Measurements from ENCODE around the gene OR4D1.

The OR4D1 gene

DNA sequence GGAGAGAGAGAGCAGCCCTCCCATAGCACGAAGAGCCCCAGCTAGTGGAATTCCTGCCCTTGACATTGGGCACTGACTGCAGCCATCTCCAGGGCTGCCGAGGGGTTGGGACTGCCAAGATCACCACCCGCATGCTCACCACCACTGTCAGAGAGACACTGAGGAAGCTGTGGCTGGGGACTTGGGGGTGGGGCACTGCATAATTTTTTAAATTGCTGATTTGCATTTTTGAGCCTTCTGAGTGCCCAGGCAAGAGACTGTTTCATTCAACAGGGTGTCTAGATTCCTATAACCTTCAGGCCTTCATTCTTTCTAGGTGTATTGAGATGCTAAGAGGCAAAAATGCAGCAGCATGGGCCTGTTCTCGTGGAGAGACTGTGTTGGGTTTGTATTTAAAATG is 35.3 kb downstream of the OR4D1 start:
- H3K4me1 ChIP-seq (ENCODE audit: control extremely low read depth in 1 of 4, control insufficient read depth in 4 of 4, insufficient read depth in 4 of 4, low read length in 3 of 4), result peaks cover 0 to 36% (median 10%) of the 10 kb centered on the region in 4 experiments
- CTCF ChIA-PET, result interaction anchor here (1.8 kb wide), 2 partner anchors 11 to 16 kb away, joined by 4 read pairs; no protein-coding TSS in a partner anchor
- no peak overlapping the region for H3K27ac ChIP-seq (ENCODE audit: insufficient read depth in 1 of 2, low read depth in 1 of 2, low read length in 2 of 2, poor library complexity in 1 of 2, severe bottlenecking in 2 of 2)
- H3K36me3 ChIP-seq (ENCODE audit: control insufficient read depth in 4 of 4, insufficient read depth in 4 of 4, low read length in 3 of 4), result no peaks in the 10 kb centered on the region
- peaks cover 0 to 4% (median 0%) of the 10 kb centered on the region in 5 experiments for H3K27me3 ChIP-seq (replicated peaks in 2 of 5; ENCODE audit: control insufficient read depth in 4 of 5, insufficient read depth in 5 of 5, low read length in 4 of 5)
- 100% methylated on average over 3 of the region's 4 CpGs for WGBS (ENCODE audit: insufficient coverage)
- DNase-seq, result no peak
- no peaks in the 10 kb centered on the region for H3K9me3 ChIP-seq (ENCODE audit: control extremely low read depth in 1 of 5, control insufficient read depth in 4 of 5, insufficient read depth in 2 of 5, low read depth in 1 of 5, low read length in 4 of 5)
- POLR2A ChIA-PET, result interaction anchor here (1.0 kb wide), 1 partner anchor 10 kb away, joined by 3 read pairs; no protein-coding TSS in a partner anchor
- H3K4me3 ChIP-seq (ENCODE audit: control insufficient read depth in 1 of 7, extremely low read depth in 1 of 7, insufficient read depth in 4 of 7, low read depth in 2 of 7, low read length in 6 of 7), result no peak overlapping the region

- 73% methylated on average over 9 of the region's 10 CpGs for WGBS (ENCODE audit: insufficient coverage)
- Histone ChIP-seq H3K27me3 (replicated peaks in 2 of 5; ENCODE audit: control insufficient read depth in 4 of 5, insufficient read depth in 5 of 5, low read length in 4 of 5) (peaks cover 0 to 4% (median 0%) of the 10 kb centered on the region in 5 experiments), H3K9me3 (ENCODE audit: control extremely low read depth in 1 of 5, control insufficient read depth in 4 of 5, insufficient read depth in 2 of 5, low read depth in 1 of 5, low read length in 4 of 5) (no peaks in the 10 kb centered on the region), H3K4me1 (ENCODE audit: control extremely low read depth in 1 of 4, control insufficient read depth in 4 of 4, insufficient read depth in 4 of 4, low read length in 3 of 4) (peaks cover 0 to 36% (median 11%) of the 10 kb centered on the region in 4 experiments), H3K4me3 (ENCODE audit: control insufficient read depth in 1 of 7, extremely low read depth in 1 of 7, insufficient read depth in 4 of 7, low read depth in 2 of 7, low read length in 6 of 7) (no peak overlapping the region), H3K36me3 (ENCODE audit: control insufficient read depth in 4 of 4, insufficient read depth in 4 of 4, low read length in 3 of 4) (no peaks in the 10 kb centered on the region), H3K27ac (ENCODE audit: insufficient read depth in 1 of 2, low read depth in 1 of 2, low read length in 2 of 2, poor library complexity in 1 of 2, severe bottlenecking in 2 of 2) (peak overlapping the region in 1 of 2 experiments; percentile 39)
- ChIA-PET POLR2A (no interaction called here), CTCF (interaction anchor here (1.1 to 1.8 kb wide), 4 partner anchors 9 to 434 kb away, joined by 3 to 5 read pairs (median 4); no protein-coding TSS in a partner anchor)
- peak; percentile 9 to 29 (median 18) for DNase-seq
Observed at GRCh38 chr17:58184308-58184985, 36.3 kb downstream of the OR4D1 start.

- ChIA-PET CTCF (interaction anchor here (1.1 to 1.8 kb wide), 3 partner anchors 9 to 435 kb away, joined by 3 to 5 read pairs (median 4); no protein-coding TSS in a partner anchor), POLR2A (no interaction called here)
- Histone ChIP-seq H3K4me3 (ENCODE audit: control insufficient read depth in 1 of 7, extremely low read depth in 1 of 7, insufficient read depth in 4 of 7, low read depth in 2 of 7, low read length in 6 of 7) (no peak overlapping the region), H3K27ac (ENCODE audit: insufficient read depth in 1 of 2, low read depth in 1 of 2, low read length in 2 of 2, poor library complexity in 1 of 2, severe bottlenecking in 2 of 2) (peak overlapping the region in 1 of 2 experiments; percentile 39), H3K36me3 (ENCODE audit: control insufficient read depth in 4 of 4, insufficient read depth in 4 of 4, low read length in 3 of 4) (no peaks in the 10 kb centered on the region), H3K4me1 (ENCODE audit: control extremely low read depth in 1 of 4, control insufficient read depth in 4 of 4, insufficient read depth in 4 of 4, low read length in 3 of 4) (peaks cover 0 to 36% (median 18%) of the 10 kb centered on the region in 4 experiments), H3K27me3 (replicated peaks in 2 of 5; ENCODE audit: control insufficient read depth in 4 of 5, insufficient read depth in 5 of 5, low read length in 4 of 5) (peaks cover 0 to 4% (median 0%) of the 10 kb centered on the region in 5 experiments), H3K9me3 (ENCODE audit: control extremely low read depth in 1 of 5, control insufficient read depth in 4 of 5, insufficient read depth in 2 of 5, low read depth in 1 of 5, low read length in 4 of 5) (no peaks in the 10 kb centered on the region)
- peak in 1 of 3 donors; percentile 19 for DNase-seq
- 79% methylated on average over 8 of the region's 8 CpGs for WGBS (ENCODE audit: insufficient coverage)
Observed at GRCh38 chr17:58184986-58185761, 37.0 kb downstream of the OR4D1 start.

- no peak overlapping the region for H3K27ac ChIP-seq (ENCODE audit: insufficient read depth in 1 of 2, low read depth in 1 of 2, low read length in 2 of 2, poor library complexity in 1 of 2, severe bottlenecking in 2 of 2)
- no peaks in the 10 kb centered on the region for H3K36me3 ChIP-seq (ENCODE audit: control insufficient read depth in 4 of 4, insufficient read depth in 4 of 4, low read length in 3 of 4)
- H3K4me1 ChIP-seq (ENCODE audit: control extremely low read depth in 1 of 4, control insufficient read depth in 4 of 4, insufficient read depth in 4 of 4, low read length in 3 of 4), result peaks cover 0 to 36% (median 18%) of the 10 kb centered on the region in 4 experiments
- DNase-seq, result no peak
- POLR2A ChIA-PET, result interaction anchor here (0.6 kb wide), 1 partner anchor 235 kb away, joined by 3 read pairs; no protein-coding TSS in a partner anchor
- peaks cover 0 to 4% (median 0%) of the 10 kb centered on the region in 5 experiments for H3K27me3 ChIP-seq (replicated peaks in 2 of 5; ENCODE audit: control insufficient read depth in 4 of 5, insufficient read depth in 5 of 5, low read length in 4 of 5)
- 100% methylated on average over 3 of the region's 4 CpGs for WGBS (ENCODE audit: insufficient coverage)
- H3K9me3 ChIP-seq (ENCODE audit: control extremely low read depth in 1 of 5, control insufficient read depth in 4 of 5, insufficient read depth in 2 of 5, low read depth in 1 of 5, low read length in 4 of 5), result no peaks in the 10 kb centered on the region
- no peak overlapping the region for H3K4me3 ChIP-seq (ENCODE audit: control insufficient read depth in 1 of 7, extremely low read depth in 1 of 7, insufficient read depth in 4 of 7, low read depth in 2 of 7, low read length in 6 of 7)
- CTCF ChIA-PET, result interaction anchor here (1.0 to 1.1 kb wide), 3 partner anchors 14 to 22 kb away, joined by 3 to 4 read pairs (median 3); no protein-coding TSS in a partner anchor
Observed at GRCh38 chr17:58186591-58186990, 38.4 kb downstream of the OR4D1 start.

- WGBS (ENCODE audit: insufficient coverage), result 100% methylated on average over 6 of the region's 6 CpGs
- ChIA-PET POLR2A (interaction anchor here (0.6 kb wide), 1 partner anchor 236 kb away, joined by 3 read pairs; no protein-coding TSS in a partner anchor), CTCF (interaction anchor here (1.0 to 1.1 kb wide), 3 partner anchors 13 to 22 kb away, joined by 3 to 4 read pairs (median 3); no protein-coding TSS in a partner anchor)
Observed at GRCh38 chr17:58187063-58187462, 38.9 kb downstream of the OR4D1 start.

GRCh38 chr17:58187675-58188074 is 39.5 kb downstream of the OR4D1 start:
- 83% methylated on average over 3 of the region's 7 CpGs for WGBS (ENCODE audit: insufficient coverage)
- CTCF ChIA-PET, result no interaction called here
- POLR2A ChIA-PET, result no interaction called here

More at GRCh38 chr17:58187063-58187462, 38.9 kb downstream of the OR4D1 start:
- no peak for DNase-seq
- Histone ChIP-seq H3K27ac (ENCODE audit: insufficient read depth in 1 of 2, low read depth in 1 of 2, low read length in 2 of 2, poor library complexity in 1 of 2, severe bottlenecking in 2 of 2) (no peak overlapping the region), H3K9me3 (ENCODE audit: control extremely low read depth in 1 of 5, control insufficient read depth in 4 of 5, insufficient read depth in 2 of 5, low read depth in 1 of 5, low read length in 4 of 5) (no peaks in the 10 kb centered on the region), H3K36me3 (ENCODE audit: control insufficient read depth in 4 of 4, insufficient read depth in 4 of 4, low read length in 3 of 4) (no peaks in the 10 kb centered on the region), H3K27me3 (replicated peaks in 2 of 5; ENCODE audit: control insufficient read depth in 4 of 5, insufficient read depth in 5 of 5, low read length in 4 of 5) (peaks cover 0 to 4% (median 0%) of the 10 kb centered on the region in 5 experiments), H3K4me1 (ENCODE audit: control extremely low read depth in 1 of 4, control insufficient read depth in 4 of 4, insufficient read depth in 4 of 4, low read length in 3 of 4) (peaks cover 0 to 36% (median 18%) of the 10 kb centered on the region in 4 experiments), H3K4me3 (ENCODE audit: control insufficient read depth in 1 of 7, extremely low read depth in 1 of 7, insufficient read depth in 4 of 7, low read depth in 2 of 7, low read length in 6 of 7) (no peak overlapping the region)

More at GRCh38 chr17:58187675-58188074, 39.5 kb downstream of the OR4D1 start:
- Histone ChIP-seq H3K4me3 (ENCODE audit: control insufficient read depth in 1 of 7, extremely low read depth in 1 of 7, insufficient read depth in 4 of 7, low read depth in 2 of 7, low read length in 6 of 7) (no peak overlapping the region), H3K27ac (ENCODE audit: insufficient read depth in 1 of 2, low read depth in 1 of 2, low read length in 2 of 2, poor library complexity in 1 of 2, severe bottlenecking in 2 of 2) (no peak overlapping the region), H3K27me3 (replicated peaks in 2 of 5; ENCODE audit: control insufficient read depth in 4 of 5, insufficient read depth in 5 of 5, low read length in 4 of 5) (peaks cover 0 to 4% (median 0%) of the 10 kb centered on the region in 5 experiments), H3K9me3 (ENCODE audit: control extremely low read depth in 1 of 5, control insufficient read depth in 4 of 5, insufficient read depth in 2 of 5, low read depth in 1 of 5, low read length in 4 of 5) (no peaks in the 10 kb centered on the region), H3K36me3 (ENCODE audit: control insufficient read depth in 4 of 4, insufficient read depth in 4 of 4, low read length in 3 of 4) (no peaks in the 10 kb centered on the region), H3K4me1 (ENCODE audit: control extremely low read depth in 1 of 4, control insufficient read depth in 4 of 4, insufficient read depth in 4 of 4, low read length in 3 of 4) (peaks cover 0 to 39% (median 18%) of the 10 kb centered on the region in 4 experiments)
- no peak for DNase-seq
